GOT3 (cell line): ENCODE measurements around the gene TIGD2.

Experiments used
- DNase-seq: peaks from one replicate; lab custom pipeline; 2025; ENCODE audit warnings: mixed read lengths; lab: John Stamatoyannopoulos, UW

TIGD2 gene

DNA sequence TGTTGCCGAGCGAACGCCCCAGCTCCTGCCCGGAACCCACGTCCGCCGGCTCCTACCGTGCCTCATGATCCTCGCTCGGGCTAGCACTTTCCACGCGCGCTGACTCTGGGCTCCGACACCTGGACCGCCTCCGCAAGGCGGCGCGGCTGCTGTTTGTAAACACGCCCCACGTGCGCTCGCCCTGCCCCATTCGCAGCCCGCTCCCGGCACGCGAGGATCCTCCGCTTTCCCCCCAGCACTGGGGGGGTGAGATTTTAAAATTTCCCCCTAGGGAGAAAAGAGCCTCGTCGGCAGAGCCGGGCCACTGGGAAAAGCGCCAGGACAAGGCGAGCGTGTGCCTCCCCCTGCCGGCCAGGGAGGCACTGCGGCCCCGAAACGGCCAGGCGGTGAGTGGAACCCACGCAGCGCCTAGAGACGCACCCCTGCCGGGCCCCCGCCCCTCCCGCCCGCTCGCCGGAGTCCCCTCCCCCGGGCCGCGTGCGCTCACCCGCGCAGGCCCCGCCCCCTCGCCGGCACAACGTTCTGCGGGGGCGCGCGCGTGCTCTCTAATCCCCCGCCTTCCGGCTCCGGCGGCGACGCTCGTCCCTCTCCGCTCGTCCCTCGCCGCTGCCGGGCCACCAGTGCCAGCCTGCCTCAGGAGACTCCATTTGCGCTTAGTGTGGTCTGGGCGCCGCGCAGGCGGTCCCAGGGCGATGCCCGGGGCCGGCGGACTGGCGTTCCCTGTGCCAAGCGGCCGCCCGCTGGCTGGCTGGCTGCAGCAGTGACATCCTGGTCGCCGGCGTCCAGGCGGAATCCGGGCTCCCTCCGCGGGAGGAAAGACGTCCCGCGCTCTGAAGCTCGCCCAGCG, at the start of gene TIGD2:
TIGD2 (plus strand) TSS at position 548 of the 847 bp plus-strand sequence. CDS start 1,442 bp downstream, outside the sequence.
- DNase-seq = peak; percentile 48

DNA sequence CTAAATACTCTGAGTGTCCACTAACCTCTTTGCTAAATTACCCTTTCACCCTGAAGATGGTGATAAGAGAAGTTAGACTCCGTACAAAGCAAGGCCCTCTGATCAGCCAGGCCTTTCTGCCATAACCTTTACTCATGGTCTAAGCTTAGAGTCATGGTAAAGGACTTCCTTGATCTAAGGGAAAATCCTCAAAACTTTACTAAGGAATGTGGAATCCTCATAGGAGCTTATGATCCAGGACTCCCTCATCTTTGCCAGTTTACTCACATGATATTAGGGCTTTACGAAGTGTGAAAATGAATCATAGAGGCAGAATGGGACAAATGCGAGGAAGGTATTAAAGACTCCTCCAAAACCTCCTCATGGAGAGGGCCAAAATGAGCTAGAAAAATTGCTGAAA, 46.5 kb upstream of the TIGD2 start:
- no peak for DNase-seq

DNA sequence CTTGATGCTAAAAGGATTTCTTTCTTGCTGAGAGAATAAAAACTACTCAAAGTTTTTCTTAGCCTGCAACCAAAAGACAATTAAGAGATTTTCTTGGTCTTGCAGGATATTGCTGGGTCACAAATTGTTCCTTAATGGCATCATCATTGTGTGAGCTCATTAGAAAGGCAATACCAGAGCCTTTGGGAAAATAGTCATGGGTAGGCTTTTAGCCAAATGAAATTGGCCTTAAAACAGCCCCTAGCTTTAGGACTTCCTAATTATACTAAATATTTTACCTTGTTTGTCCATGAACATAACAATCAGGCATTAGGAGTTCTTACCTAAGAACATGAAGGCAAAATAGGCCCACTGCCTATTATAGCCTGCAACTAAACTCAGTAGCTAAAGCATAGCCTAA, 43.9 kb upstream of the TIGD2 start:
- no peak for DNase-seq

DNA sequence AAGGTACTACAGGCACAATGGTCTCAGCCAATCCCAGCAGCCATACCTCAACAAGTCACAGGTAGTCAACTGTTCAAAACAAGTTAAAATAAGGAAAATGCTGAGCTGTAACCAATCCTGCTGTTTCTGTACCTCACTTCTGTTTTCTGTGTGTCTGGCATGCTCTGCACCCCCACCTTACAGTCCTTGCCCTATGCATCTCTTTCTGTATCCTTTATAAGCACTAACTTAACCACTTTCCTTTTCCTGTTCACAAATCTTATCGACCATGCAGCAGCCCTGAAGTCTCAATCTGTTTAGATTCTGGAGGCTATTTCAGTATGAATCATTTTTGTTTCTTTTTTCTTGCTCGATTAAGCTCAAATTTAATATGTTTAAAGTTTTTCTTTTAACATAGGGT, 41.9 kb upstream of the TIGD2 start:
- no peak for DNase-seq

DNA sequence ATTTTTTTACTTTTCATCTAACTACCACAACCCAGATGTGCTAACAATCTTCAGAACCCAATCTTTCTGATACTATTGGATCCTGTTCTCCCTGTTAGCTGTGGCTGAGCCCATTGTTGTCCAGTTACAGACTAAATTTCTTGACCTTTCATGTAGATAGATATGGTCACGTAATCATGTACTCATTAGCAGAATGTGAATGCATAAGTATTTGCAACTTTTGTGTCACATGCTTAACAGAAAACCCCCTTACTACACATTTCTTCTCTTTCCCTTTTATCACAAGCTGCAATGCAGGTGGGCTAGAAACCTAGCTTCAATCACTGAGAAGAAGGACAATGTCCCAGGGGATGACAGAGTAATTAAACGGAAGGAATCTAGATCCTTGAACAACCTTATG, 41.3 kb upstream of the TIGD2 start:
- DNase-seq = no peak

DNA sequence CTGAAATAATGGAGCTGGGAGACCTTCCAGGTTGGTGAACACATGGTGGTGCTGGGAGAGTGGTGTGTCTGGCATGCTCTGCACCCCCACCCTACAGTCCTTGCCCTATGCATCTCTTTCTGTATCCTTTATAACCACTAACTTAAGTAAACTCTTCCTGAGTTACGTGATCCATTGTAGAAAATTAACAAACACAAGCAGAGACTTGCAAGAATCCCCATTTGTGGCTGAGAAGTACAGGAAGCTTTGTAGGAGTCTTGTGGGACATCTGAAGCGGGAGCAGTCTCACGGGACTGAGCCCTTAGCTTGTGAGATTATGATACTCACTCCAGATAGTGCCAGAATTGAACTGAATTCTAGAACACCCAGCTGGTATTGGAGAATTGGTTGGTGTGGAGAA, 40.0 kb upstream of the TIGD2 start:
- DNase-seq = no peak

DNA sequence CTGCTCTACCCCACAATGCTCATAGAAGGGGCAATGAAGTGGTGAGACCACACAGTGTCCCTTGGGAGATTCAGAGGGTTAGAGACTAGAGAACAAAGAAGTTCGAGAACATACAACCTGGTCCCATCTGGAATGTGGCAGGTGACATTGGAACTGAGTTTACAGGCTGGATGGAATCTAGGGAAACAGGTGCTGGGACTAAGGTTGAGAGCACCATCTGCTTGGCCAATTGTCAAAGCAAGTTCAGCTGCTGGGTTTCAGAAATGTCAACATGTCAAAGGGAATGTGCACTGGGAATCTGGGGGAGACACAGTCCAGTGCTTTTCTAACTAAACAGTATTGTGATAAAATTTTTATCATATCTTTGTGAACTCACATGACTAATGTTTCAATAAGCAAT, 38.4 kb upstream of the TIGD2 start:
- DNase-seq = no peak

DNA sequence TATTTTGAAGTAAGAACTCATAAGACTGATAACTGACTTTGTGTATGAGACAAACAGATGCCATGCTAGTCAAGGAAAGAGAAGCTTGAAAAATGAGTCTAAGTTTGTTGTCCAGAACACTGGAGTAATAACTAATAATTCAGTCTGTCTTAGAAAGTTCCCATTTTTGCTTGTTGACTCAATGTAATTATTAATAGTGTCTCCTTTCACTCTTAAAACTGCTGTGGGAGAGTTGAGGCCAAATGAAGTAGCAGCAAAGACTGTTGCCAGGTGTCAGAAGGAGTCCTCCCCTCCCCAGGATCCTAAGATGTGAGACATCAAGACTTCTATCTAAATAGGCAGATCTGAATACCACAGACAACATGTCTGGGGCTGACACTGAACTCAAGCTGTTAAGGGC, 33.6 kb upstream of the TIGD2 start:
- no peak for DNase-seq

DNA sequence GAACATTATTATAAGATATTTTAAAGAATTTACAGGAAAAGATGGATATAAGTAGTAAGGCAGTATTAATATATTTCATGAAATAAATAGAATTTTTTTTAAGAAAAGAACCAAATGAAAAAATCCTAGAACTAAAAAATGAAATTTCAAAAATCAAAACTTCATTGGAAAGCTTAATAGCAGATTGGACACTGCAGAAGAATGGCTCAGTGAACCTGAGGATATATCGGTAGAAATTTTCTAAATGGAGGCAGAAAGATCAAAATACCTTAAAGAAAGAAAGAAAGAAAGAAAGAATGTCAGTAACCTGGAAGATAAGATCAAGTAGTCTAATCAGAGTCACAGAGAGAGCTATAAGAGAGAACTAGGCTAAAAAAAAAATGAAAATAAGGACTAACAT, 33.0 kb upstream of the TIGD2 start:
- DNase-seq = no peak

DNA sequence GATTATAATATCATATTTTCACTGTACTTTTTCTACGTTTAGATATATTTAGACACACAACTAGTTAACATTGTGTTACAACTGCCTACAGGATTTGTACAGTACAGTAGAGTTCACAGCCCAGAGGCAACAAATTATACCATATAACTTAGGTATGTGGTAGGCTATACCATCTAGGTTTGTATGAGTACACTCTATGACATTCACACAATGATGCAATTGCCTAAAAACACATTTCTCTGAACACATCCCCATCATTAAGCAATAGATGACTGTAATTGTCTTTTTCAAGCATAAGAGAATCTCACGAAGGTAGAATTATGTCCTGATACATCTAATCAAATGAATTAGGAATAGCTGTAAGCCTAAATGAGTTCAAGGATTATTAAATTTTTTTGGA, 12.3 kb upstream of the TIGD2 start:
- DNase-seq = no peak

DNA sequence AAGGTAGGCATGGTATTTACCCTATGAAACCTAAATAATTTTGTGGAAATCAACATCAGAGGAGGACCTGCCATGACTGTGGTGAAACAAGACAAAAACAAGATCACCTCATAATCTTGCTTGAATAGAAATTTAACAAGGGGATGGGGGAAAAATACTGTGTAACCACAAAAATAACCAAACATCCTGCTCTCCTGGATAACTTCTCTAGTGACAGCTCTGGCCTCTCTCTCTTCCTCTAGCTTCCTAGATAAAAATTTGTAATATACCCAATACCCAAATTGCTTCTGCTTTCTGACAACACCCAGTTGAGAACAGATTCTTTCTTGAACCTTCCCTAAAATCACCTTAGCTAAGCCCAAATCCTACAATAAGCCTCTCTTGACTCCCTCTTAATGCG, 11.9 kb upstream of the TIGD2 start:
- DNase-seq = no peak

DNA sequence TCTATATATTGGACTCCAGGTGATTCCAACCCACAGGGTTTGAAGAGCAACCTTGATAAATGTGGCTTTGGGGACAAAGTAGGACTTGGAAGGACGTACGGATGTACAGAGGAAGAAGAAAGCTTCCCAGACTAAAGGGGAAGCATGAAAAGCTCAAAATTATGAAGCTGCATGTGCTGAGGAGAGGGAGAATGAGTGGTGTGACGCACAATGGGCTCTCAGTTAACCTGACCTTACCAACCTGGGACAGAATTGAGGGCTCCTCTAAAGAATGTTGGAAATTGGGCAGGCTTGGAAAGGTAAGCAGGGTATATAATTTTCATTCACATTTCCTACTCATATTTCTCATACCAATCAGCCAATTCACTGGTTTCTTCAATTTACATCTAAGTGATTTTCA, 10.5 kb upstream of the TIGD2 start:
- no peak for DNase-seq

DNA sequence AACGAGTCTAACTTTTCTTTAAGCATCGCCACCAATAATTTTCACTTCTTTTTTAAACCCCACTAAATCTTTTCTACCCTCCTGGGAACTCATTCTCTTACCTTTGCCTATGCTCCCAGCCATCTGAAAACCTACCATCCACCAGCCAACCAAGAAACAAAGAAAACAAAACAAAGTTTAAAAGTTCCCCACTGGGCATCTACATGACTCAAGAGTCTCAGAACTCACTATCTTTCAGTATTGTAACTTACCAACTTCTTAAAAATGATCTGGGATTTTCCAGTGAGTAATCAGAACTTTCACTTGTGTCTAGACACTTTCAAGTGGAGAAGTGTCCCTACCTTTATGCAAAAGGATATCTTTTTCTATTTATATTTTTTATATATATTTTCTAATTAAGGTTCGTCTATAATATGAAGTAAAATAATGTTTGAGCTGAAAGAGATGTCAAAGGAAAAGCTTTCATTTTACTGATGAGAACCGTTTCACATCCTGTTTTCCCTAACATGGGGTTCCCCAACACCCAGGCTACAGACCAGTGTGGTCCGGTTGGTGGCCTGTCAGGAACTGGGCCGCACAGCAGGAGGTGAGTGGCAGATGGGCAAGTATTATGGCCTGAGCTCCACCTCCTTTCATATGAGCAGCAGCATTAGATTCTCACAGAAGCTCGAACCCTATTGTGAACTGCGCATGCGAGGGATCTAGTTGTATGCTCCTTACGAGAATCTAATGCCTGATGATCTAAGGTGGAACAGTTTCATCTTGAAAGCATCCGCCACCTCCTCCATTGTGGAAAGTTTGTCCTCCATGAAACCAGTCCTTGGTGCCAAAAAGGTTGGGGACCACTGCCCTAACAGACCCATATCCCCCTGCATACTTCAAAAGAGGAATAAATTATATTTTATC, 9.8 kb upstream of the TIGD2 start:
- DNase-seq = no peak

DNA sequence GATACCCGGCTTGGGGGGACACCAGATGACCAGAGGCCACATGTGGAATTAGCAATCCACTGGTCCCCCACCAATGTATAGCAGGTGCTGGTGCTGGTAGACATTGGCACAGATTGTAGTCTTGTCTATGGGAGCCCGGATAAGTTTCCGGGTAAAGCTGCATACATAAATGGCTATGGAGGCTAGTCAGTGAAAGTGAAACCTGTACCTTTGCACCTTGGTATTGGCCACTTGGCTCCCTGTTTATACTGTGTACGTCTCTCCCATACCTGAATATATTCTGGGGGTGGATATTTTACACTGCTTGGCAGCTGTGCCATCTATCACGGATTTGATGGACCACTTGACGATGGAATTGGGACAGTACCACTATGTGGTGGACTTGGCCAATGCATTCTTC, 5.6 kb upstream of the TIGD2 start:
- no peak for DNase-seq

DNA sequence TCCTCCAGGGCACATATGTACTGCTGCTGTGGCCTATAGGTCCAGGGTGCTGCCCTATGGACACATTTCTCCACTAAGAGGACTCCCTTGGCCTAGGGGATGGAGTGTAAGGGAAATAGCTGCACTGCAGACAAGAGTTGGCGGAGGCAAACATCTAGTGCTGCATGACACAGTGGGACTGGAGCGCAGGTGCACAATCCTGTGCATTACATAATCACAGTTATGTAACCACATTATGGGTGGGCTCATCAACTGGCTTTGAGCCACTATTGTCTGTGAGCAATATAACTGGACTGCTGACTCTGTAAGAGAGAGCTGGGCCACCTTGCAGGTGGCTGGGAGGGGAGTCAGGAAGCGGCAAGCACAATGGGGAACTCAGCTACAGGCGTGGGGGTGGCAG, 3.2 kb upstream of the TIGD2 start:
- no peak for DNase-seq

DNA sequence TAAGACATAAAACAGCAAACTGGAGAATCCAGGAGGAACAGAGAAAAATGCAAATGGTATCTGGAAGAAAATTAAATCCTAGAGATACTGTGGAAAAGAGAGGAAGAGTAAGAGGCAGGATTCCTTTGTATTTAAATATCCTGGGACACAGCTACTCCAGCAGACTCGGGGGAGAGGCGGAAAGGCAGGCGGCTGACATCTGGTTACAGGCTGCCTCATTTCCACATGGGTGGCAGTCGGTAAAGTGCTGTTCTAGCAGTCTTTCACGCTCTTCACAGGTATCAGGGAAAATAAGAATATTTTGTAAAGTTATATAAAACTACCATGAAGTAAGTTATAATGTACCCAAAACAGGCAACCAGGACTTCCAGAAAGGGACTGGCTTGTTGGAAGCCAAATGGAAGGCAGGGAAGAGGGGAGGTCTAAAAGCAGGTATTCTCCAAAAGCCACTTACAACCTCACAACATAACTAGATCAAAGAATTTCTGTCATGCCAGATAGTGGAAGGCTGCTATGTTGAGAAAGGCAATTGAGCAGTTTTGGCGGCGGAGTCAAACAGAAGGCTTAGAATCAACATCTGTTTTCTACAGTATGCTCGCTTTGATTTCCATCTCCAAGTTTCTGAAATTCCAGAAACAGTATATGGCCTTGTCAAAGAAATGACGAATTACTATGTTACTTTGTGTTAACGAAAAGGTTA, 1.3 kb upstream of the TIGD2 start:
- no peak for DNase-seq

DNA sequence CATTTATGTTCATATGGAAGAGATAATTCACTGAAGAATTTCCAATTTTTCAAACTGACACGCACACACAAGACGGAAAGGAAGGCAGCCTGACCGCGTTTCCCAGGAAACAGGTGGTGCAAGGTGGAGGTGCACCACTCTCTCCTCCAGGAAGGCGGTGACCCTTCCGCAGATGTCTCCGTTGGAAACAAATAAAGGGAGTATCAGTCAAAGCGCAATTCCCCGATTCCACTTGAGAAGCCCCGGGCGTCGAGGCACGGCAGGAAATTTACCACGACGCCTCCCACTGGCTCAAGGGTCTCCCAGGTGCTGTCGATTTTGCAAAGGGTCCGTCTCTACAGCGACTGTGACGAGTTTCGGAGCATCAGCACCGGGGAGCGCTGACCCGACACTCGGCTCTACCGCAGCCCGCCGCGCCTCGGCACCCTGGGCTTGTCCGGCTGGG, 770 bp upstream of the TIGD2 start:
- DNase-seq = no peak

DNA sequence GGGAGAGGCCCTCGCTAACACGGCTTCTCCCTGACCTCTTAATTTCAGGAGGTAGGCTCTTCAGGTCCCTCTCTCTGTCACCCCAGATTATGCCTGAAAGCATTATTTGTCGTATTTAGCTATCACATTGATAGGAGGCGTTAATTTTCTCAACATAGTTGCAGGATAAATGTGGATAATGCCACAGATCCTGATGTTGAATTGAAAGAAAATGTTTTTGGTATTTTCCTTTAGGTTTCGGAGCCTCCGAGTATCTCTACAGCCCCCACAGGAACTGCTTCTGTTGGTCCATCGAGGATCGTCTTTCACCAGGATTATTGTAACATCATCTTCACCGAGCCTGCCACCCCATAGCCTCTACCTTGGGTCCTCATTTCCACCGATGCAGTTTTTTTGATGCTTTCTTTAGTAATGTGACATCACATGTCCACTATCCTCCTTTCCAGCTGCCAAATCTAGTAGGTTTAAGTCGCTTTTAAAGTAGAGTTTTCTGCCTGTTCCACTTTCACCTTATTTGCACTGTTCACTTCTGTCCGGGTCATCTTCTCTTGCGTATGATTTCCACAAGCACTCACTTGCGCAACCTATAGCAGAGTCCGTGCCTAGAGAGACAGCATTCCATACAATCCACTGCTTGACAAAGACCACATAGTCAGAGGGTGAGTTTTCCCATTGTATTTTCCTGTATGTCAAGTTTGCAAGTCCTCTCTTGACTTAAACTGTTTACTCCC, 665 bp downstream of the TIGD2 start:
- no peak for DNase-seq

DNA sequence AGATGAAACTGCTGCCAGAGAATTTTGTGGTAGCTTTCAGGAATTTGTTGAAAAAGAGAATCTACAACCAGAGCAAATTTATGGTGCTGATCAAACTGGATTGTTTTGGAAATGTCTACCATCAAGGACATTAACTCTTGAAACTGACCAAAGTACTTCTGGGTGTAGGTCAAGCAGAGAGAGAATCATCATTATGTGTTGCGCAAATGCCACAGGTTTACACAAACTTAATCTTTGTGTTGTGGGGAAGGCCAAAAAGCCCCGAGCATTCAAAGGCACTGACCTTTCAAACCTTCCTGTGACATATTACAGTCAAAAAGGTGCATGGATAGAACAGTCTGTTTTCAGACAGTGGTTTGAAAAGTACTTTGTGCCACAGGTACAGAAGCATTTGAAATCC, 2.1 kb downstream of the TIGD2 start:
- no peak for DNase-seq

DNA sequence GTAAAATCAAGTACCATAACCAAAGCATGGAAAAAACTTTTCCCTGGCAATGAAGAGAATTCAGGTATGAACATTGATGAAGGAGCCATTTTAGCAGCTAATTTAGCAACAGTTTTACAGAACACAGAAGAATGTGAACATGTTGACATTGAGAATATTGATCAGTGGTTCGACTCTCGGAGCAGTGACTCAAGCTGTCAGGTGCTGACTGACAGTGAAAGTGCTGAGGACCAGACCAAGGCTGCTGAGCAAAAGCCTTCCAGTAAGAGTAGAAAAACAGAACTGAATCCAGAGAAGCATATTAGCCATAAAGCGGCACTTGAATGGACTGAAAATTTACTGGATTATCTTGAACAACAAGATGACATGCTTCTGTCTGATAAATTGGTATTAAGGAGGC, 2.8 kb downstream of the TIGD2 start:
- no peak for DNase-seq

DNA sequence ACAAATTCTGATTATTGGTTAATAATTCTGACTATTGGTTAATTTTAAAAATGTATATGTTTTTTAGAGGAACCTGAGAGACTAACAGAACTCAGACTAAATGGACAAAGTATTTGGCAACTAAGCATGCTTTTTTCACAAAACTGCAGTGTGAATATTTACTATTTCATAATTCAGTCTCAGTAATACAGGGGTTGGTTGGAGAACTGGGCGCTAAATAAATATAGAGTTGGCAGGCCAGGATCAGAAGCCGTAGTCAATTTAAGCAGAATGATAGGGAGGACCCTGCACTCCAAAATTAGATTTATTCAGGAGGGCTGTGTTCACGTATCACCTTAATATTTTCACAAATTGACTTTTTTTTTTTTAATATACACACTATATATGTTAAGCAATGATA, 5.8 kb downstream of the TIGD2 start:
- no peak for DNase-seq

DNA sequence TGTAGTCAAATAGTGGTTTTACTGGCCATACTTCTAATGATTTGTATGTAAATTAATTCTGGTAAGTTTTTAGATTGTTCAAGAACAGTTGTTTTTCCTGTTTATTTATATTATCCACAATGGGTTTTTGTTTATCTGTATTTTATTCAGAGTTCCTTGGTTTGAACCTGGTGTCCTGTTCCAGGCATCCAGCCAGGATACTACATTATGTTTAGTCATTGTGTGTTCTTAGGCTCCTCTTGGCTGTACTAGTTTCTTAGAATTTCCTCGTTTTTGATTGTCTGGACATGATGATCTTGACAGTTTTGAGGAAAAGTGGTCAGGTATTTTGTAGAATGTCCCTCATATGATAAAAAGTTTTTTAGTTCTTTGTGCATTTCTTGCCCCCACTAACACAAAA, 7.8 kb downstream of the TIGD2 start:
- DNase-seq = no peak
